ENCODE measurements around the gene SH3GL2.
"Not testable (repeated sequence)": the region's sequence is repeated elsewhere in the genome, so short reads cannot be mapped to it uniquely, and the experiment has no call there.

DNA sequence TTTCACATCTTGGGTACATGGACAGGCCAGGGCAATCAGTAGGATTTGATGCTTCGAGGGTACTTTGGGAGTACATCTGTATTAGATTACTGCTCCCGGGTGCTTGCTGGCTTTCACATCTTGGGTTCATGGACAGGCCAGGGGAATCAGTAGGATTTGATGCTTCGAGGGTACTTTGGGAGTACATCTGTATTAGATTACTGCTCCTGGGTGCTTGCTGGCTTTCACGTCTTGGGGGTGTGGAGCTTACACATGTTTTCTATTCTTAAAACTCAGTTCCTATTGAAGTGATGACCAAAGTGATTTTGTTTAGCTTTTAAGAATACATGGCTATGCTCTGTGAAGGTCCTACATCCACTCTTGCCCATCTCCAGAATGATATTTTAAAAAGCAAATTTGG lies 186.3 kb downstream of the SH3GL2 start:
- TF ChIP-seq CTCF (IDR thresholded peaks at IDR 0.05 in 8 of 11, conservative IDR thresholded peaks at IDR 0.05 in 3 of 11); POLR2AphosphoS5 (IDR thresholded peaks at IDR 0.05): not testable (repeated sequence)
